Motor neuron (in vitro differentiated cells): ENCODE measurements around the gene MEGF10. TPM values are rescaled to one million over a fixed set of nuclear protein-coding genes. Genes with fewer than 3 reads are reported as not detected.

Source experiments
- ATAC-seq, 8 experiments: fragments of 200-7000 bp; cut with Tn5 transposase; replicated peaks in 6 of 8; 2 replicates each; pipeline ENCODE4 v1.8.0; 2021; ENCODE audit warnings: mild to moderate bottlenecking in 8 of 8, moderate library complexity in 8 of 8
- H3K27ac ChIP-seq, 2 donors: fragments of 250-450 bp; sonication (Bioruptor Pico); 2 replicates each; pipeline ENCODE4 v1.9.0; 2021; ENCODE audit warnings: antibody characterized with exemption in 2 of 2, mild to moderate bottlenecking in 2 of 2, moderate library complexity in 1 of 2
- H3K4me1 ChIP-seq, 2 donors: fragments of 250-450 bp; sonication (Bioruptor Pico); replicated peaks in 1 of 2; 2 replicates each; pipeline ENCODE4 v1.6.1; 2021; ENCODE audit warnings: antibody characterized with exemption in 2 of 2, mild to moderate bottlenecking in 2 of 2, moderate library complexity in 1 of 2
- H3K4me3 ChIP-seq, 5 donors: fragments of 250-450 bp; sonication (Bioruptor Pico); 2 replicates each; pipeline ENCODE4 v1.9.0; 2021; ENCODE audit warnings: antibody characterized with exemption in 5 of 5, mild to moderate bottlenecking in 5 of 5, moderate library complexity in 4 of 5
- WGBS, 10 experiments: fragments of 450-650 bp; shearing (Covaris generic); methylation state at CpG; one replicate each; pipeline ENCODE4 v1.0.0; 2022; 5-methylcytosine and 5-hydroxymethylcytosine counted together
- in situ Hi-C, 9 experiments: fragments of 400-800 bp; cut with MboI; loops; one replicate each; pipeline ENCODE4 v1.15.0; 2021; ENCODE audit warnings: low sequenced_read_pairs in 9 of 9, low pct_unique_long_range_greater_than_20kb in 2 of 9; ENCODE audit not compliant: unreplicated experiment in 9 of 9
- total RNA-seq, 8 experiments: library from RNA; unstranded; fragments of 300-600 nt; gene quantifications; 2 replicates each; pipeline versions ENCODE4 v1.2.3 to v1.2.4, GENCODE V29; 2022

MEGF10 gene
- total RNA-seq, 8 experiments from 2014 or later, result 1.9 to 317 (median 6.3) TPM

DNA sequence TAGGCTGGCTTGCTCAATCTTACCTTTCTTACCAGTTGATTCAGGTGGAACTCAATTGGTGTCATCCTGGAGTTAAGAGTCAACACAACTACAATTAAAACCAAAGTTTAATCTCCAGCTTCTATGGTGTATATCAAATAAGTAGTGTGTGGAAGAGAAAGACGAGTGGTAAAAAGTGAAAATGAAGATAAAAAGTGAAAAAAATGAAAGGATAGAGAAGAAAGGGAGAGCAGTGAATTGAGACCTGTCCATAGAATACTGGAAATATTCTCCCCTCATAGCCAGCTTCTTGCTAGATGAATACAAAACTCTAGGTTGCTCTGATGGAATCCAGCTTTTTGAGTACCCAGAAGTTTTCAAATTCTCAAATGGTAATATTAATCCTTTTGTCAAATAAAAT is 76.4 kb downstream of the MEGF10 start:
- ATAC-seq, result no peak
- Histone ChIP-seq H3K4me1 (peaks cover 0 to 7% of the 10 kb centered on the region in 2 donors), H3K27ac (no peak overlapping the region), H3K4me3 (no peak overlapping the region)
- in situ Hi-C loops, result no loop called here
- 0 to 100% (median 80%) methylated on average over 1 of the region's 1 CpG; no CpG with 5 or more reads in 1 of the 10 experiments for WGBS, 10 experiments

DNA sequence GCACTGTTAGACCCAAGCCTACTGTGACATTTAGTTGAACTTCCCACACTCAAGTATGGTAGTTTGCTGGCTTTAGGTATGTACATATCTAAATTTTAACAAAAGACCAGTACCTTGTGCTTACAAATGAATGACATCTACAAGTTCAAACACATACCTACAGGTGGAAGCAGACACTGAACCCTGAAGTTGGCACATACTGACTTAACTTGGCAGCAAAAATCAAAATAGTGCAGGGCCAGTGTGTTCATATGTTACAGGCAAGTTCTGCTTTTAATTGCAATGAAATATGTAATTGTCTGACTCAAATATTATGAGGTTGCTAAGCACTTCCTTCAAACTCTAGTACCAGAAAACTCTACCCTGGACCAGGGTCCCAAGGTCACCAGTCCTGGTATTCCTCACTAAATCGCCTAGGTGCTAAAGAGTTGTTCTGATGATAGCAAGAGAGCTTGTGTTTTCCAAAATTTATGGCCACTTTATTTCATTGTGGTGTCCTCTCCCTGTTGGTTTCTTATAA is 77.4 kb downstream of the MEGF10 start:
- in situ Hi-C loops, result no loop called here
- 20 to 100% (median 80%) methylated on average over 1 of the region's 1 CpG; no CpG with 5 or more reads in 4 of the 10 experiments for WGBS, 10 experiments
- no peak overlapping the region for H3K27ac ChIP-seq

DNA sequence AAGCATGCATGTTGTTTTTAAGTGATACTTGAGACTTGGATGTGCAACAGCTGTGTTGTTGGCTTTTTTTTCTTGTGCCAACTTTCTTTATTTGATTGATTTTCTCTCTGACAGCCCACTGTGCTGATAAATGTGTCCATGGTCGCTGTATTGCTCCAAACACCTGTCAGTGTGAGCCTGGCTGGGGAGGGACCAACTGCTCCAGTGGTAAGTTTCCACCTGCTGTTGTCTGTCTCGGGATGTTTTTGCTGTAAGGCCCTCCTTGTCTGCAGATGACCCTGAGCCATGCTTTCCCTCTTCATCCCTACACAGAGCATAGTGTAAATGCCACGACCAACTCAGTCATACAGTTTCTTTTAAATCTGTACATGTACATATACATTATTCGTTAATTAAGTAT is 79.2 kb downstream of the MEGF10 start:
- WGBS, 10 experiments, result 17 to 100% (median 80%) methylated on average over 1 to 4 of the region's 4 CpGs
- Histone ChIP-seq H3K4me1 (peaks cover under 1 to 7% of the 10 kb centered on the region in 2 donors), H3K27ac (no peak overlapping the region), H3K4me3 (no peak overlapping the region)
- no peak for ATAC-seq
- in situ Hi-C loops, result no loop called here

More for the DNA sequence above, 77.4 kb downstream of the MEGF10 start:
- peak in 1 of 8 experiments; percentile 37 for ATAC-seq
- Histone ChIP-seq H3K4me3 (no peak overlapping the region), H3K4me1 (peaks cover 0 to 7% of the 10 kb centered on the region in 2 donors)

DNA sequence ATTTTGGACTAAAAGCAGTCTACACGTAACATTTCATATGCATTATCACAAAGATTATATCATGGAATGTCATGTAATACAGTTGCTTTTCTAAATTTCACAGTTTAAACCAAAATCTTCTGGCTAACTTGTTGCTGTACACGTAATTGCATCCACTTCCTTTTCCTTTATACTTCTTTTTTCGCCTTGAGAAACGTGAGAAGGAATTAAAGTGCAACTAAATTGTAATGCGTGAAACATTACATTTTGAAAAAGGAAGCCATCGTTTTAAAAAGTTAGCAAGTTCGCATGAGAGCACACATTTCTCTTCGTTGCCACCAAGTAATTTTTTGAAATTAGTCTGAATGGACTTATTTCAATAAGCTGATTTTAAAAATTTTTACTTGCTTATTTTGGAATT is 80.0 kb downstream of the MEGF10 start:
- WGBS, 10 experiments, result 48 to 96% (median 84%) methylated on average over 4 to 8 of the region's 8 CpGs
- Histone ChIP-seq H3K27ac (no peak overlapping the region), H3K4me3 (no peak overlapping the region), H3K4me1 (peaks cover 7 to 9% of the 10 kb centered on the region in 2 donors)
- ATAC-seq, result no peak
- in situ Hi-C loops, result no loop called here

DNA sequence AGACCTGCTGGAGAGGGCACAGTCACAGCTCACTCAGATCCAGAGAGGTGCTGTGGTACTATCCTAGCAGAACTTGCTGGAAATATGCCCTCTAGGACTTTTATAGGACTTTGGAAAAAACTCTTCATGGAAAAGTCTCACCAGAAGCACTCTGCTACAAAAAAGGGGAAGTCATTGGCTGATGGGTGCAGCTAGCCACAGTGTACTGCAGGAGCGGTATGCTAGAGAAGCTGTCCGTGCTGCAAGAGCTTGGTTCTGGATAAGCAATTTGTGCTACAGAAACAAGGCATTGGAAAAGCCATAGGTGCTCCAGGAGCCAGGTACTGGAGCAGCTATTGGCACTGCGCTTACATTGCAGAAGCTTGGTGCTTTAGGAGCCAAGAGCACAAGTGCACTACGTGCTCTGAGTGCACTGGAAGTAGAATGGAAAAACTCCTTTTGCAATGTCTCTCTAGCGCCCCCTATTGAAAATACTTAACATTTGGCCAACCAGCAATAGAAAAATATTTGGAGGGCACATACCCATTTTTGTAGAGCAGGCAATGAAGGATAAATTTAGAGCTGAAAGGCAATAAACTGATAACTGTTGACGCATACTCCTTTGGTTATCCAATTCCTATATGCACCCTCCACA is 83.4 kb downstream of the MEGF10 start:
- Histone ChIP-seq H3K4me1 (peaks cover 13 to 19% of the 10 kb centered on the region in 2 donors), H3K27ac (no peak overlapping the region), H3K4me3 (no peak overlapping the region)
- no peak for ATAC-seq
- WGBS, 10 experiments, result 17 to 100% (median 85%) methylated on average over 1 to 6 of the region's 6 CpGs
- in situ Hi-C loops, result no loop called here

DNA sequence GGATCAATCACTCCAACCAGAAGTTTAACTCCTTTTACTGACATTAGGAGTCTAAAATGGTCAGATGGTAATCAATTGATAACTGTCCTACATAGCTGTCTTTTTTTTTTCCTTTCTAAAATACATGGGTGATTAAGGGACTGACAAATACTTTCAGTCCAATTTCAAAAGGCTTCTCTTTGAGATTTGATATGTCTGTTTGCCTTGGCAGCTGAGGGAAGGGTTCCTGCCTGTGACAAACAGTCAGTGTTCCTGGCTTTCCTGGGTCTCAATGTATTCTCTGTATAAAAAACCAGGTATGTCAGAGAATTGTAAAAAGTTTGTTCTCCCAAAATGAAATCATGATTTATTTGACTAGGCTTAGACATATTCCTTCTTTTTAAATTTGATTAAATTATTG is 84.5 kb downstream of the MEGF10 start:
- Histone ChIP-seq H3K4me3 (no peak overlapping the region), H3K27ac (no peak overlapping the region), H3K4me1 (peaks cover 13 to 19% of the 10 kb centered on the region in 2 donors)
- ATAC-seq, result peak in 2 of 8 experiments; percentile 4 to 5
- in situ Hi-C loops, result no loop called here

DNA sequence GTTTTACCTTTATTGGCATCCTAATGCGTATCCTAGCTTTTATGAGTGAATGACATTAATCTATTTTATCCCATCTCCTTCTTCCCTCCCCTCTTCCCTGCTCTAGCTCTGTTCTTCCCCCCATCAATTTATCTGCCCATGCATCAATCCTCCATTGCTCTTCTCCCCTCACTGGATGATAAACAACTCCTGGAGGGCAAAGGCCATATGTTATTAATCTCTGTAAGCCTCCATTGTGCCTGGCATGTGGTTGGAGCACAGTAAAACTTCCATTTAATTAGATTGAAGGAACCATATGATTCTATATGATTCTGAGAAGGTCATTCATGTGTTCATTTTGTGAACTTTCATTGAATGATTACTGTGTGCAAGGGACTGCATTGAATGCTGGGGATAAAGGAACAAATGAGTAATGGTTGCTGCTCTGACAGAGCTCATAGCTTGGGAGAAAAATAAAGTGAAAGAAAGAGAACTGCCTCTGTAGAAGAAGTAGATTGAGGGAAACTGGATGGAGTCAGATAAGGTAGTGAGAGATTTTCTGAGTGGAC is 85.0 kb downstream of the MEGF10 start:
- 43 to 100% (median 81%) methylated on average over 1 of the region's 1 CpG; no CpG with 5 or more reads in 2 of the 10 experiments for WGBS, 10 experiments
- in situ Hi-C loops, result no loop called here

DNA sequence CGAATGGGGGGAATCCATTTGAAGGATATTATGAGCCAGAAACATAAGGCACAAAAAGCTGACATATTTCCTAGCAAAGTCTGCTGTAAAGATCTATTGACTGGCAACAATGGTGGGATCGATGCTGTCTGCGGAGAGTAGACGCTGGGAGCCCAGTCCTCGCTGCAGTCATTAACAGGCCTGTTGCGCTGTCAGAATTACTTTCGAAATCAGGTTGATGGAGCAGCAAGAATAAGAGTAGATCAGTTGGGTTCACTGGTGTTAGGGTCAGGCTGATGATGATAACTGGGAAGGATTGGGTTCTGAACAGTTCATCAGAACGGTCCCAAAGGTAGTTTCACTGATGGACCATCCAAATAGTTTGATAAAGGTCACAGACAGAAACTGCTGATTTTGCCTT is 87.1 kb downstream of the MEGF10 start:
- in situ Hi-C loops, result no loop called here
- no peak overlapping the region for H3K4me3 ChIP-seq
- H3K27ac ChIP-seq, result no peak overlapping the region
- ATAC-seq, result no peak
- 55 to 100% (median 89%) methylated on average over 1 to 6 of the region's 8 CpGs for WGBS, 10 experiments
- peaks cover 6 to 19% of the 10 kb centered on the region in 2 donors for H3K4me1 ChIP-seq

More for the DNA sequence above, 85.0 kb downstream of the MEGF10 start:
- H3K27ac ChIP-seq, result no peak overlapping the region
- peaks cover 13 to 19% of the 10 kb centered on the region in 2 donors for H3K4me1 ChIP-seq
- ATAC-seq, result peak in 5 of 8 experiments; percentile 74 to 95 (median 90)
- no peak overlapping the region for H3K4me3 ChIP-seq

DNA sequence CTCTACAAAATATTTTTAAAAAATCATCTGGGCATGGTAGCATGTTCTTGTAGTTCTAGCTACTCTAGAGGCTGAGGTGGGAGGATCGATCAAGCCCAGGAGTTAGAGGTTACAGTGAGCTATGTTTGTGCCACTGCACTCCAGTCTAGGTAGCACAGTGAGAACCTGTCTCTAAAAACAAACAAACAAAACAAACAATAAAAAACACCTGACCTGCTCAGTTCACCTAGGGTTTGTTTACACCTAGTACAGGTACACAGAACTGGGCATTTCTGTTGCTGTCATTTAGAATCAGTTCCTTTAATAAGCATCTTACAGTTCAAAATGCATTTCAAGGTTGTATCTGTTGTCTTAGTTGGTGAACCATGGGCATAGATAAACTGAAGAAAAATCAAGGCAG is 95.3 kb downstream of the MEGF10 start:
- H3K27ac ChIP-seq, result no peak overlapping the region

DNA sequence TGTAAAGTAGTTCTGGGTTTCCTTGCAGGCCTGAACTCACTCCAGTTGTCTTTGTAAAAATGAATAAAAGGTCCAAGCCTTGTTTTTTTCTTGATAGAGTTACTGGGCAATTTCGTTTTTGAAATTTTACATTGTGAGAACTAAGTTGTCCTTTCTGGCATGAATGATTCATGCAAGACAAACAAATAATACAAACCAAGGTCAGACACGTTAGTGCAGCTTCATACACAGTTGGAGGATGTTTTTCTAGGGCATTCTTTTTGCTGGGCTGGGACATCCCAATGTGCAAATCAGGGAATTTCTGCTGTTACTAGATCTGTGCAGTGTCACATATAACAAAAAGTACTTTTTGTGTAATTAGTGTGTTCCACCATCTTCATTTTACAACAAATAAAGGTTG is 96.0 kb downstream of the MEGF10 start:
- 0 to 85% (median 40%) methylated on average over 1 to 2 of the region's 2 CpGs; no CpG with 5 or more reads in 3 of the 10 experiments for WGBS, 10 experiments
- ATAC-seq, result peak in 1 of 8 experiments; percentile 21
- H3K27ac ChIP-seq, result no peak overlapping the region
- no peaks in the 10 kb centered on the region for H3K4me1 ChIP-seq
- in situ Hi-C loops, result no loop called here
- no peak overlapping the region for H3K4me3 ChIP-seq

More for the DNA sequence above, 95.3 kb downstream of the MEGF10 start:
- ATAC-seq, result no peak
- Histone ChIP-seq H3K4me1 (no peaks in the 10 kb centered on the region), H3K4me3 (no peak overlapping the region)
- 83 to 100% (median 89%) methylated on average over 1 of the region's 1 CpG; no CpG with 5 or more reads in 7 of the 10 experiments for WGBS, 10 experiments
- in situ Hi-C loops, result no loop called here

DNA sequence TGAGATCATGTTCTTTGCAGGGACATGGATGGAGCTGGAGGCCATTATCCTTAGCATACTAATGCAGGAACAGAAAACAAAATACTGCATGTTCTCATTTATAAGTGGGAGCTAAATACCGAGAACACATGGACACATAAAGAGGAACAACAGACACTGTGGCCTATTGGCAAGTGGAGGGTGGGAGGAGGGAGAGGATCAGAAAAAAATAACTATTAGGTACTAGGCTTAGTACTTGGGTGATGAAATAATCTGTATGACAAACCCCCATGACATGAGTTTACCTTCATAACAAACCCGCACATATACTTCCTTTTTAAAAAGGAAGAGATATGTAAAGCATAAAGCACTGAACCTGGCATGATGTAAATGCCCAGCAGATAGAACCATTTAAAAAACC is 99.0 kb downstream of the MEGF10 start:
- Histone ChIP-seq H3K4me1 (no peaks in the 10 kb centered on the region), H3K27ac (no peak overlapping the region), H3K4me3 (no peak overlapping the region)
- 33 to 100% (median 93%) methylated on average over 1 to 2 of the region's 2 CpGs; no CpG with 5 or more reads in 1 of the 10 experiments for WGBS, 10 experiments
- no peak for ATAC-seq
- in situ Hi-C loops, result no loop called here

DNA sequence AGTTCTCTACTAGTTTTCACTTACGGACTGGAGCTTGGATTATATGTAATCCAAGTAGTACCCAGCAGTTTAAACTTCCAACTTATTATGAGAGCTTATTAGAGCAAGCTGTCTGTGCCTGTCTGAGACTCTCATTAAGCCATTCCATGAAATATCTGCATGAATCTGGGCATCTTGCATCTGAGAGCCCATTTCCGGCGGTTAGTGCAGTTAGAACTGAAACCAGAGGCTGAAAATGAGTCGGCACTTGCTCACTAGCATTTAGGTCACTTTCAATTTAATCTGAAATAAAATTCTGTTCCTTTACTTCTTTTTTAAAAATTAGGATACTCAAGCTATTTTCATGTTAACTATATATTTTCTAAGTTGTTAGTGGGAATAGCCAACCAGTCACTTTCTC is 102.2 kb downstream of the MEGF10 start:
- 31 to 96% (median 82%) methylated on average over 1 to 4 of the region's 4 CpGs; no CpG with 5 or more reads in 1 of the 10 experiments for WGBS, 10 experiments
- ATAC-seq, result no peak
- H3K4me1 ChIP-seq, result no peaks in the 10 kb centered on the region
- no peak overlapping the region for H3K27ac ChIP-seq
- no peak overlapping the region for H3K4me3 ChIP-seq
- in situ Hi-C loops, result no loop called here

DNA sequence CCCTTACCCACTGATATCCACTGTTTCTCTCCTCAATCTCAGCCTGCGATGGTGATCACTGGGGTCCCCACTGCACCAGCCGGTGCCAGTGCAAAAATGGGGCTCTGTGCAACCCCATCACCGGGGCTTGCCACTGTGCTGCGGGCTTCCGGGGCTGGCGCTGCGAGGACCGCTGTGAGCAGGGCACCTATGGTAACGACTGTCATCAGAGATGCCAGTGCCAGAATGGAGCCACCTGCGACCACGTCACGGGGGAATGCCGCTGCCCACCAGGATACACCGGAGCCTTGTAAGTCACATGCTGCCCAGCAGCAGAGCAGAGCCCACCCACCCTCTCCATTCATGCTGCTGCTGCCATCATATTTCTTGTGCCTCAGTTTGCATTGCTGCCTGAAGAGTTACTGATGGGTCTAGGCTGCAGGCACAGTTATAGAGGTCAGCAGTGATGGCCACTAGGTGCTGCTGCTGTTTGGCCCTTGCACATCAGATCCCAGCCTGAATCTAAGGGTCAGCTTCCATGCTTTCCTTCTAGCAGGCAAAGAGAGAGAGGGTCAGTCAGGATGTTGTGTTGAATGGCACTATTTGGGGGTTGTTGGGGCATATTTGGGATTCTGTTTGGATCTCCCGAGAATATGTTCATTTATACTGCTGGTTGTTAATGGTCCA is 106.0 kb downstream of the MEGF10 start:
- Histone ChIP-seq H3K4me3 (no peak overlapping the region), H3K27ac (no peak overlapping the region), H3K4me1 (no peaks in the 10 kb centered on the region)
- in situ Hi-C loops, result no loop called here
- 57 to 100% (median 83%) methylated on average over 1 to 6 of the region's 15 CpGs; no CpG with 5 or more reads in 3 of the 10 experiments for WGBS, 10 experiments
- peak in 1 of 8 experiments; percentile 19 for ATAC-seq
